DND-41 (cell line): ENCODE measurements around the gene GUCD1.
"Not testable (repeated sequence)": the region's sequence is repeated elsewhere in the genome, so short reads cannot be mapped to it uniquely, and the experiment has no call there.

Source experiments
- EZH2 ChIP-seq: IDR thresholded peaks from 3 replicates; pipeline ENCODE4 v1.6.1; 2012; ENCODE audit warnings: borderline replicate concordance, low read depth, mild to moderate bottlenecking, moderate library complexity, low read length, inconsistent platforms; ENCODE audit not compliant: severe bottlenecking
- TF ChIP-seq, protein P1 (sequence below): IDR thresholded peaks from 2 replicates; pipeline ENCODE4 v1.5.1; 2012; ENCODE audit warnings: borderline replicate concordance, low read length, moderate library complexity, mild to moderate bottlenecking; ENCODE audit not compliant: poor library complexity, severe bottlenecking; ENCODE audit errors: extremely low read depth

DNA sequence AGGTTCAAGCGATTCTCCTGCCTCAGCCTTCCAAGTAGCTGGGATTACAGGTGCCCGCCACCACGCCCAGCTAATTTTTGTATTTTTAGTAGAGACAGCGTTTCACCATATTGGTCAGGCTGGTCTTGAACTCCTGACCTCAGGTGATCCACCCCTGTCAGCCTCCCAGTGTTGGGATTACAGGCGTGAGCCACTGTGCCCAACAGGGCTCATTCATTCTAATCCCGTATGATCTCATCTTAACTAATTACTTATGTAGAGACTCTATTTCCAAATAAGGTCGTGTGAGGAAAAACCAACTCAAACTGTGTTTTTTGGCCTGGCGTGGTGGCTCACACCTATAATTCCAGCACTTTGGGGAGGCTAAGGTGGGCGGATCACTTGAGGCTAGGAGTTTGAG lies 42.1 kb upstream of the GUCD1 start:
- TF ChIP-seq, protein P1, sequence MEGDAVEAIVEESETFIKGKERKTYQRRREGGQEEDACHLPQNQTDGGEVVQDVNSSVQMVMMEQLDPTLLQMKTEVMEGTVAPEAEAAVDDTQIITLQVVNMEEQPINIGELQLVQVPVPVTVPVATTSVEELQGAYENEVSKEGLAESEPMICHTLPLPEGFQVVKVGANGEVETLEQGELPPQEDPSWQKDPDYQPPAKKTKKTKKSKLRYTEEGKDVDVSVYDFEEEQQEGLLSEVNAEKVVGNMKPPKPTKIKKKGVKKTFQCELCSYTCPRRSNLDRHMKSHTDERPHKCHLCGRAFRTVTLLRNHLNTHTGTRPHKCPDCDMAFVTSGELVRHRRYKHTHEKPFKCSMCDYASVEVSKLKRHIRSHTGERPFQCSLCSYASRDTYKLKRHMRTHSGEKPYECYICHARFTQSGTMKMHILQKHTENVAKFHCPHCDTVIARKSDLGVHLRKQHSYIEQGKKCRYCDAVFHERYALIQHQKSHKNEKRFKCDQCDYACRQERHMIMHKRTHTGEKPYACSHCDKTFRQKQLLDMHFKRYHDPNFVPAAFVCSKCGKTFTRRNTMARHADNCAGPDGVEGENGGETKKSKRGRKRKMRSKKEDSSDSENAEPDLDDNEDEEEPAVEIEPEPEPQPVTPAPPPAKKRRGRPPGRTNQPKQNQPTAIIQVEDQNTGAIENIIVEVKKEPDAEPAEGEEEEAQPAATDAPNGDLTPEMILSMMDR = not testable (repeated sequence)
- TF ChIP-seq EZH2 = not testable (repeated sequence)
